K562 (cell line): ENCODE measurements around the gene FBXW10.
"Not testable (repeated sequence)": the region's sequence is repeated elsewhere in the genome, so short reads cannot be mapped to it uniquely, and the experiment has no call there.

Experiments used
- IRF2 ChIP-seq: sonication (generic); formaldehyde crosslinking; IDR thresholded peaks from 2 replicates; pipeline ENCODE4 v1.8.1; 2022; ENCODE audit warnings: mild to moderate bottlenecking, missing genetic modification reagents
- POLR2A ChIP-seq: fragments of 450-650 bp; conservative IDR thresholded peaks from 2 replicates; pipeline ENCODE4 v1.6.1; 2016
- POLR2G ChIP-seq: fragments of 200-400 bp; formaldehyde crosslinking; IDR thresholded peaks from 2 replicates; pipeline ENCODE4 v1.6.1; 2017; ENCODE audit warnings: low read depth, mild to moderate bottlenecking, antibody characterized with exemption, low read length, moderate library complexity
- TF ChIP-seq, protein P1 (sequence below), 3 experiments: IDR thresholded peaks in 2 of 3; conservative IDR thresholded peaks in 1 of 3; 2 replicates each; pipeline ENCODE4 v1.5.1; 2011 to 2012; ENCODE audit warnings: low read length in 3 of 3, mild to moderate bottlenecking in 3 of 3, control low read depth in 2 of 3, improper control_type of control experiment in 1 of 3, inconsistent platforms in 1 of 3, low read depth in 1 of 3, mixed read lengths in 1 of 3, moderate library complexity in 1 of 3; ENCODE audit not compliant: insufficient read depth in 2 of 3

DNA sequence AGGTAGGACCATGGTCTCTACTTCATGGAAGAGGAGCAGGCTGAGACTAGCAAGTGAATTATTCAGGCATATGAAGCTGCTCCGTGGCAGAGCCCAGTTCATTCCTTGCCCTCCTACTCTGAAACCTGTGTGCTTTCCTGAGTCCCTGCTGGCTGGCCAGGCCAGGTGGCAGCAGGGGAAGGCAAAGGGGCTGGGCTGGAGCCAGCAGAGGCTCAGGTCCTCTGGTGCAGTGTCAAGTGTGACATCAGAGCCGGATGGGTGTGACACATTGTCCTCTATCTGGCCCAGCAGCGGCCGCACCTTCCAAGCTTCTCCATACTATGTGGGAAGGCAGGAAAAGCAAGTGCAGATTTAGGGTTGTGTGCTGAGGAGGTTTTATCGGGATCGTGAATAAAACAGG lies 2.6 kb upstream of the FBXW10 start:
- not testable (repeated sequence) for TF ChIP-seq IRF2 (CRISPR knock-in tag); POLR2A; POLR2G
- TF ChIP-seq, protein P1, sequence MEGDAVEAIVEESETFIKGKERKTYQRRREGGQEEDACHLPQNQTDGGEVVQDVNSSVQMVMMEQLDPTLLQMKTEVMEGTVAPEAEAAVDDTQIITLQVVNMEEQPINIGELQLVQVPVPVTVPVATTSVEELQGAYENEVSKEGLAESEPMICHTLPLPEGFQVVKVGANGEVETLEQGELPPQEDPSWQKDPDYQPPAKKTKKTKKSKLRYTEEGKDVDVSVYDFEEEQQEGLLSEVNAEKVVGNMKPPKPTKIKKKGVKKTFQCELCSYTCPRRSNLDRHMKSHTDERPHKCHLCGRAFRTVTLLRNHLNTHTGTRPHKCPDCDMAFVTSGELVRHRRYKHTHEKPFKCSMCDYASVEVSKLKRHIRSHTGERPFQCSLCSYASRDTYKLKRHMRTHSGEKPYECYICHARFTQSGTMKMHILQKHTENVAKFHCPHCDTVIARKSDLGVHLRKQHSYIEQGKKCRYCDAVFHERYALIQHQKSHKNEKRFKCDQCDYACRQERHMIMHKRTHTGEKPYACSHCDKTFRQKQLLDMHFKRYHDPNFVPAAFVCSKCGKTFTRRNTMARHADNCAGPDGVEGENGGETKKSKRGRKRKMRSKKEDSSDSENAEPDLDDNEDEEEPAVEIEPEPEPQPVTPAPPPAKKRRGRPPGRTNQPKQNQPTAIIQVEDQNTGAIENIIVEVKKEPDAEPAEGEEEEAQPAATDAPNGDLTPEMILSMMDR (IDR thresholded peaks at IDR 0.05 in 2 of 3, conservative IDR thresholded peaks at IDR 0.05 in 1 of 3; ENCODE audit: insufficient read depth in 2 of 3, low read depth in 1 of 3, low read length in 3 of 3): not testable (repeated sequence)
